Hepatocyte (in vitro differentiated cells): ENCODE measurements around the gene ACYP2. TPM values are rescaled to one million over a fixed set of nuclear protein-coding genes. Genes with fewer than 3 reads are reported as not detected.
"Not testable (repeated sequence)": the region's sequence is repeated elsewhere in the genome, so short reads cannot be mapped to it uniquely, and the experiment has no call there.

Experiments used
- DNase-seq: peaks from one replicate; pipeline ENCODE4 v3.0.0-alpha.2; 2016; ENCODE audit warnings: low spot score
- H2AFZ ChIP-seq: fragments of 200-600 bp; sonication (generic); 2 replicates; pipeline ENCODE4 v1.6.0; 2016; ENCODE audit warnings: antibody characterized with exemption, mild to moderate bottlenecking
- H3K27ac ChIP-seq: fragments of 200-600 bp; sonication (generic); 2 replicates; pipeline ENCODE4 v1.5.1; 2016; ENCODE audit warnings: mild to moderate bottlenecking
- H3K27me3 ChIP-seq: fragments of 200-600 bp; sonication (generic); 2 replicates; pipeline ENCODE4 v1.6.1; 2016
- H3K36me3 ChIP-seq: fragments of 200-600 bp; sonication (generic); replicated peaks from 2 replicates; pipeline ENCODE4 v1.5.1; 2016; ENCODE audit warnings: low read depth; ENCODE audit not compliant: insufficient read depth
- H3K4me1 ChIP-seq: fragments of 200-600 bp; sonication (generic); 2 replicates; pipeline ENCODE4 v1.5.1; 2016; ENCODE audit warnings: mild to moderate bottlenecking, moderate library complexity; ENCODE audit not compliant: insufficient read depth
- H3K4me2 ChIP-seq: fragments of 200-600 bp; sonication (generic); 2 replicates; pipeline ENCODE4 v1.6.0; 2016
- H3K4me3 ChIP-seq: fragments of 200-600 bp; sonication (generic); 2 replicates; pipeline ENCODE4 v1.5.1; 2016; ENCODE audit warnings: mild to moderate bottlenecking
- H3K79me2 ChIP-seq: fragments of 200-600 bp; sonication (generic); 2 replicates; pipeline ENCODE4 v1.6.0; 2017; ENCODE audit warnings: mild to moderate bottlenecking
- H3K9me2 ChIP-seq: fragments of 200-600 bp; sonication (generic); replicated peaks from 2 replicates; pipeline ENCODE4 v1.6.0; 2017; ENCODE audit warnings: mild to moderate bottlenecking; ENCODE audit not compliant: insufficient read depth
- H3K9me3 ChIP-seq: fragments of 200-600 bp; sonication (generic); 2 replicates; pipeline ENCODE4 v1.5.1; 2016; ENCODE audit warnings: low read depth, mild to moderate bottlenecking
- H4K20me1 ChIP-seq: fragments of 200-600 bp; sonication (generic); 2 replicates; pipeline ENCODE4 v1.6.0; 2016; ENCODE audit warnings: mild to moderate bottlenecking; ENCODE audit not compliant: insufficient read depth, poor library complexity, severe bottlenecking
- CTCF ChIP-seq: fragments of 200-600 bp; sonication (generic); IDR thresholded peaks from 2 replicates; pipeline ENCODE4 v1.5.1; 2016; ENCODE audit warnings: antibody characterized with exemption, mild to moderate bottlenecking; ENCODE audit not compliant: poor library complexity
- EZH2 ChIP-seq: fragments of 200-600 bp; sonication (generic); IDR thresholded peaks from 2 replicates; pipeline ENCODE4 v1.6.1; 2016; ENCODE audit warnings: antibody characterized with exemption, mild to moderate bottlenecking, borderline replicate concordance
- EZH2phosphoT487 ChIP-seq: fragments of 200-600 bp; sonication (generic); IDR thresholded peaks from one replicate; pipeline ENCODE4 v1.6.1; 2018; ENCODE audit warnings: antibody characterized with exemption, mild to moderate bottlenecking, low read depth, moderate library complexity; ENCODE audit not compliant: unreplicated experiment, severe bottlenecking
- WGBS: methylation state at CpG from one replicate; pipeline ENCODE4 v1.1.6; 2016; ENCODE audit warnings: low lambda C conversion rate; ENCODE audit errors: missing lambda C conversion rate; 5-methylcytosine and 5-hydroxymethylcytosine counted together
- polyA plus RNA-seq: library from polyadenylated mRNA; unstranded; fragments of >200 nt; fragmentation: Nextera tagmentation; extraction: Ambion mirVana; gene quantifications from 2 replicates; pipeline ENCODE4 v1.2.1, GENCODE V29; 2016
- total RNA-seq: library from RNA; depleted of rRNA; stranded (reverse); fragments of >200 nt; gene quantifications from 2 replicates; pipeline ENCODE4 v1.2.3, GENCODE V29; 2014

The ACYP2 gene
- total and polyA plus RNA-seq, 2 experiments from 2014 or later = 22.5 to 30.9 TPM

- no peaks in the 10 kb centered on the region for H3K36me3 ChIP-seq
- no peaks in the 10 kb centered on the region for H4K20me1 ChIP-seq
- no peak overlapping the region for H3K4me3 ChIP-seq
- peaks cover 1% of the 10 kb centered on the region for H3K9me3 ChIP-seq
- no peak overlapping the region for H3K27ac ChIP-seq
- H3K4me2 ChIP-seq = no peak overlapping the region
- DNase-seq = no peak
- no peaks in the 10 kb centered on the region for H3K4me1 ChIP-seq
- 81% methylated on average over 2 of the region's 2 CpGs for WGBS
- H3K79me2 ChIP-seq = no peaks in the 10 kb centered on the region
- H3K27me3 ChIP-seq = no peaks in the 10 kb centered on the region
- H2AFZ ChIP-seq = no peak overlapping the region
- no peaks in the 10 kb centered on the region for H3K9me2 ChIP-seq
- no peak for TF ChIP-seq EZH2phosphoT487
- TF ChIP-seq CTCF = no peak
- TF ChIP-seq EZH2 = no peak
Measured at GRCh38 chr2:54310961-54311360, 195.5 kb downstream of the ACYP2 start.

GRCh38 chr2:54313147-54313546 lies 197.7 kb downstream of the ACYP2 start:
- 94% methylated on average over 8 of the region's 10 CpGs for WGBS

GRCh38 chr2:54317973-54318372 lies 202.6 kb downstream of the ACYP2 start:
- no peak overlapping the region for H3K4me3 ChIP-seq
- TF ChIP-seq EZH2 = no peak
- H4K20me1 ChIP-seq = no peaks in the 10 kb centered on the region
- H3K36me3 ChIP-seq = no peaks in the 10 kb centered on the region
- no peaks in the 10 kb centered on the region for H3K4me1 ChIP-seq
- no peak overlapping the region for H3K27ac ChIP-seq
- H3K79me2 ChIP-seq = no peaks in the 10 kb centered on the region
- no peaks in the 10 kb centered on the region for H3K27me3 ChIP-seq
- WGBS = 73% methylated on average over 2 of the region's 2 CpGs
- no peak for DNase-seq
- H2AFZ ChIP-seq = no peak overlapping the region
- no peak overlapping the region for H3K4me2 ChIP-seq
- peaks cover 9% of the 10 kb centered on the region for H3K9me3 ChIP-seq
- H3K9me2 ChIP-seq = no peaks in the 10 kb centered on the region

More at GRCh38 chr2:54313147-54313546, 197.7 kb downstream of the ACYP2 start:
- no peaks in the 10 kb centered on the region for H3K79me2 ChIP-seq
- H2AFZ ChIP-seq = no peak overlapping the region
- no peaks in the 10 kb centered on the region for H4K20me1 ChIP-seq
- H3K9me2 ChIP-seq = no peaks in the 10 kb centered on the region
- H3K4me3 ChIP-seq = no peak overlapping the region
- peaks cover 9% of the 10 kb centered on the region for H3K9me3 ChIP-seq
- no peak overlapping the region for H3K4me2 ChIP-seq
- H3K27ac ChIP-seq = no peak overlapping the region
- no peaks in the 10 kb centered on the region for H3K36me3 ChIP-seq
- no peaks in the 10 kb centered on the region for H3K27me3 ChIP-seq
- H3K4me1 ChIP-seq = no peaks in the 10 kb centered on the region
- no peak for DNase-seq
- no peak for TF ChIP-seq EZH2phosphoT487

GRCh38 chr2:54318821-54319220 lies 203.4 kb downstream of the ACYP2 start:
- Histone ChIP-seq H2AFZ (no peak overlapping the region), H3K4me2 (no peak overlapping the region), H3K79me2 (no peaks in the 10 kb centered on the region), H3K4me1 (no peaks in the 10 kb centered on the region), H3K27ac (no peak overlapping the region), H3K36me3 (no peaks in the 10 kb centered on the region), H3K27me3 (no peaks in the 10 kb centered on the region), H3K9me3 (peaks cover 9% of the 10 kb centered on the region), H4K20me1 (no peaks in the 10 kb centered on the region), H3K9me2 (no peaks in the 10 kb centered on the region), H3K4me3 (no peak overlapping the region)
- WGBS = 71% methylated on average over 8 of the region's 8 CpGs
- TF ChIP-seq CTCF (no peak), EZH2phosphoT487 (no peak), EZH2 (no peak)
- no peak for DNase-seq

- Histone ChIP-seq H4K20me1 (no peaks in the 10 kb centered on the region), H3K79me2 (no peaks in the 10 kb centered on the region), H3K4me1 (no peaks in the 10 kb centered on the region), H3K4me2 (no peak overlapping the region), H3K9me3 (peaks cover 7% of the 10 kb centered on the region), H3K36me3 (no peaks in the 10 kb centered on the region), H3K4me3 (no peak overlapping the region), H2AFZ (no peak overlapping the region), H3K27me3 (no peaks in the 10 kb centered on the region), H3K9me2 (no peaks in the 10 kb centered on the region), H3K27ac (no peak overlapping the region)
- no peak for DNase-seq
- WGBS = 61% methylated on average over 2 of the region's 2 CpGs
- no peak for TF ChIP-seq EZH2phosphoT487
- TF ChIP-seq EZH2 = no peak
- TF ChIP-seq CTCF = no peak
Measured at GRCh38 chr2:54321047-54321446, 205.6 kb downstream of the ACYP2 start.

GRCh38 chr2:54324517-54324916 lies 209.1 kb downstream of the ACYP2 start:
- H3K4me2 ChIP-seq, H3K36me3 ChIP-seq, H3K9me3 ChIP-seq, H3K4me1 ChIP-seq, H3K27ac ChIP-seq, DNase-seq, H2AFZ ChIP-seq, H3K79me2 ChIP-seq, H3K27me3 ChIP-seq, H3K9me2 ChIP-seq, H3K4me3 ChIP-seq, H4K20me1 ChIP-seq: not testable (repeated sequence)
- 57% methylated on average over 2 of the region's 2 CpGs for WGBS
